Body of pancreas (tissue), 4 donors: Measurements from ENCODE around the gene MVB12B.

ENCODE experiments used
- CTCF ChIP-seq, 7 experiments: fragments of 450-650 bp in 4 of 7; fragments of 200-600 bp in 3 of 7; sonication (generic) in 3 of 7; IDR thresholded peaks; one replicate each; pipeline ENCODE4 v1.5.1; 2016 to 2019; ENCODE audit warnings: antibody characterized with exemption in 7 of 7
- POLR2A ChIP-seq, 3 donors: fragments of 450-650 bp; IDR thresholded peaks; one replicate each; pipeline ENCODE4 v1.6.1; 2016; ENCODE audit warnings: antibody characterized with exemption in 3 of 3, mild to moderate bottlenecking in 2 of 3

GRCh38 chr9:126309427-126310189 is 17.0 kb upstream of the MVB12B start:
- no peak for TF ChIP-seq POLR2A (IDR thresholded peaks at IDR 0.05)
- no peak for TF ChIP-seq CTCF (IDR thresholded peaks at IDR 0.05)
